Ascending aorta (tissue), 2 donors: ENCODE data around the gene PLEKHG2. TPM values are rescaled to one million over a fixed set of nuclear protein-coding genes. Genes with fewer than 3 reads are reported as not detected.

Experiments used
- DNase-seq, 2 donors: peaks; one replicate each; pipeline ENCODE4 v3.0.0-alpha.2; 2019; ENCODE audit warnings: low spot score in 2 of 2
- H3K27ac ChIP-seq, 2 donors: fragments of 200-600 bp; sonication (generic); one replicate each; pipeline ENCODE4 v1.5.1; 2016 to 2017; ENCODE audit warnings: mild to moderate bottlenecking in 1 of 2
- H3K27me3 ChIP-seq: fragments of 200-600 bp; sonication (generic); one replicate; pipeline ENCODE4 v1.5.1; 2017
- H3K36me3 ChIP-seq, 2 donors: fragments of 200-600 bp; sonication (generic); one replicate each; pipeline ENCODE4 v1.5.1; 2016
- H3K4me1 ChIP-seq, 2 donors: fragments of 200-600 bp; sonication (generic); one replicate each; pipeline ENCODE4 v1.5.1; 2016 to 2017; ENCODE audit warnings: mild to moderate bottlenecking in 1 of 2
- H3K4me3 ChIP-seq, 2 donors: fragments of 200-600 bp; sonication (generic); one replicate each; pipeline ENCODE4 v1.5.1; 2016 to 2017; ENCODE audit warnings: mild to moderate bottlenecking in 1 of 2
- H3K9me3 ChIP-seq, 2 donors: fragments of 200-600 bp; sonication (generic); one replicate each; pipeline ENCODE4 v1.5.1; 2016
- CTCF ChIP-seq, 3 experiments: fragments of 200-600 bp in 2 of 3; fragments of 450-650 bp in 1 of 3; sonication (generic) in 2 of 3; IDR thresholded peaks; one replicate each; pipeline ENCODE4 v1.5.1; 2016 to 2019; ENCODE audit warnings: antibody characterized with exemption in 3 of 3, mild to moderate bottlenecking in 1 of 3, moderate library complexity in 1 of 3
- intact Hi-C: fragments of 100-400 bp; cut with DNase I; formaldehyde crosslinking; loops from one replicate; pipeline ENCODE4 v1.15.1; 2023
- total RNA-seq: library from RNA; depleted of rRNA; stranded (reverse); fragments of >200 nt; gene quantifications from one replicate; pipeline ENCODE4 v1.1.0, GENCODE V29; 2016

The PLEKHG2 gene
- total RNA-seq = 52.9 TPM

GRCh38 chr19:39412100-39412866 is at the start of gene PLEKHG2:
TSS of gene PLEKHG2 (plus strand) at chr19:39412669. CDS start at chr19:39414087, 1,418 bp downstream.
- Histone ChIP-seq H3K4me3 (peak within 1 kb of the TSS; percentile 97 to 98), H3K4me1 (peaks cover 9 to 28% of the 10 kb centered on the region in 2 donors), H3K9me3 (no peaks in the 10 kb centered on the region), H3K36me3 (peaks cover 28 to 31% of the 10 kb centered on the region in 2 donors), H3K27ac (peak within 1 kb of the TSS; percentile 100), H3K27me3 (no peaks in the 10 kb centered on the region)
- peak; percentile 88 to 94 (median 89) for TF ChIP-seq CTCF (IDR thresholded peaks at IDR 0.05)
- peak; percentile 97 to 99 for DNase-seq
- intact Hi-C loops = loop anchor here (1.0 to 5.0 kb wide), 5 partner anchors 9 to 1160 kb away; partner anchors contain the start of genes MED29 and PAF1

- Histone ChIP-seq H3K27me3 (no peaks in the 10 kb centered on the region), H3K4me3 (no peak overlapping the region), H3K9me3 (no peaks in the 10 kb centered on the region), H3K27ac (peak overlapping the region; percentile 57), H3K4me1 (no peaks in the 10 kb centered on the region), H3K36me3 (peaks cover 58 to 69% of the 10 kb centered on the region in 2 donors)
- DNase-seq = no peak
- intact Hi-C loops = no loop called here
- no peak for TF ChIP-seq CTCF (IDR thresholded peaks at IDR 0.05)
Observed at GRCh38 chr19:39362682-39363657, 49.5 kb upstream of the PLEKHG2 start.

DNA sequence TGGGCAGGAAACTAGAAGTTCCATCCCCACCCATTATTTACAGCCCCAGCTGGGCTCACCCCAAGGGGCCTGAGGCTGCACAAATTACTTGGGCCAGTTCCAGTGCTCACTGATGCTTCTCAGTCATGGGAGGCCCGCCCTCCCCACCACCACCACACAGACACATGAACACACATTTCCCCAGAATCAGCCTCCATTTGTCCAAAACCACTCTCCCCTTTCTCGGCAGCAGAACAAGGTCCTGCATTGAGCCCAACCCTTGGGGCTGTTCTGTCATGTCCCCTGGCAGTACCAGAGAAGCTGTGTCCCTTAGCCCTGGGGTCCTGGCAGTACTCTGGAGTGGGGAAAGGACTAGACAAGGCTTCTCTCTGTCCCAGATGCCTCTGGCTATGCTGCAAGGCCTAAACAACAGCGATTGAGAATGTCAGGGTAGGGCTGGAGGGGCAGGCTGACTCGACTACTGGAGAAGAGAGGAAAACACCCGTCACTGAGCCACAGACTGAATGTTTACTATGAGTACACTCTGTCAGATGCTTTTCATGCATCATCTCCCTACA is 48.5 kb upstream of the PLEKHG2 start:
- Histone ChIP-seq H3K9me3 (no peaks in the 10 kb centered on the region), H3K27ac (peak overlapping the region; percentile 30 to 57), H3K4me3 (no peak overlapping the region), H3K36me3 (peaks cover 48 to 69% of the 10 kb centered on the region in 2 donors), H3K4me1 (no peaks in the 10 kb centered on the region), H3K27me3 (no peaks in the 10 kb centered on the region)
- DNase-seq = no peak
- intact Hi-C loops = no loop called here
- TF ChIP-seq CTCF (IDR thresholded peaks at IDR 0.05) = no peak

- DNase-seq = no peak
- TF ChIP-seq CTCF (IDR thresholded peaks at IDR 0.05) = no peak
- peaks cover 46 to 69% of the 10 kb centered on the region in 2 donors for H3K36me3 ChIP-seq
- peak overlapping the region in 1 of 2 donors; percentile 8 for H3K27ac ChIP-seq
- intact Hi-C loops = no loop called here
- H3K4me1 ChIP-seq = no peaks in the 10 kb centered on the region
- no peaks in the 10 kb centered on the region for H3K27me3 ChIP-seq
- H3K4me3 ChIP-seq = no peak overlapping the region
- no peaks in the 10 kb centered on the region for H3K9me3 ChIP-seq
Observed at GRCh38 chr19:39365531-39365930, 46.9 kb upstream of the PLEKHG2 start.

- Histone ChIP-seq H3K4me1 (peaks cover 15 to 21% of the 10 kb centered on the region in 2 donors), H3K4me3 (no peak overlapping the region), H3K27ac (no peak overlapping the region), H3K27me3 (no peaks in the 10 kb centered on the region), H3K36me3 (peaks cover 22 to 51% of the 10 kb centered on the region in 2 donors), H3K9me3 (no peaks in the 10 kb centered on the region)
- no peak for TF ChIP-seq CTCF (IDR thresholded peaks at IDR 0.05)
- intact Hi-C loops = no loop called here
- DNase-seq = no peak
Observed at GRCh38 chr19:39369200-39369599, 43.3 kb upstream of the PLEKHG2 start.
